GM18907 (cell line): ENCODE measurements around the gene BTRC.
A peak's percentile ranks its signal among the peaks of the same experiment; 100 is the strongest.

ENCODE experiments used
- ATAC-seq: cut with Tn5 transposase; IDR thresholded peaks from one replicate; pipeline ENCODE4 v1.9.1; 2021; ENCODE audit warnings: mild to moderate bottlenecking, moderate library complexity; ENCODE audit not compliant: unreplicated experiment

The BTRC gene

DNA sequence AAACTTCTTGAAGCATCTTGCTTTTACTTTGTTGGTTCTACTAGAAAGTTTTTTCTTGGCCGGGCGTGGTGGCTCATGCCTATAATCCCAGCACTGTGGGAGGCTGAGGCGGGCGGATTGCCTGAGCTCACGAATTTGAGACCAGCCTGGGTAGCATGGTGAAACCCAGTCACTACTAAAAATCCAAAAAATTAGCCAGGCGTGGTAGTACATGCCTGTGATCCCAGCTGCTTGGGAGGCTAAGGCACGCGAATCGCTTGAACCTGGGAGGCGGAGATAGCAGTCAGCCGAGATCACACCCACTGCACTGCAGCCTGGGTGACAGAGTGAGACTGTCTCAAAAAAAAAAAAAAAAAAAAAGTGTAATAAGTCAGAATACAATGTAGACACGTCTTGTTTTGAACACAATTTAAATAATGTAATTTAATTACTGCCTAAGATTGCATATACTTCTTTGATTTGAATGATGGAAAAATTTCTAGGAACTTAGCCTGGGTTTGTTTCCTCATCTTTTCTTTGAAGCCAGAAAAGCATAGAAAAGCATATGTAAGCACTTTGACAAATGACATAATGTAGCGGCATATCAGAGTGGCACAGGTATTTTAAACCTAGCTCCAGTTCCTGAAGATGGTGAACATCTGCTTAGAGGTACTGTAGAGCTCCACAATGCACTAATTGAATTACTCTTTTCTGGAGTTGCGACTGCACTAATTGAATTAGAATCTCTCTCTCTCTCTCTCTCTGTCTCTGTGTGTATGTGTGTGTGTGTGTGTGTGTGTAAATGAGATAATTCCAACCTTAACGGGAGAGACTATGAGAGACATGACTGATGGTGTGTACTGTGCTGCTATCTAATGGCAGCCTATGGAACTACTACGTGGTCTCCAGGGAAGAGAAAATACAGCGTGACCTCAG, 87.8 kb downstream of the BTRC start:
- peak; percentile 55 for ATAC-seq

GRCh38 chr10:101442456-101442800, 88.5 kb downstream of the BTRC start:
- ATAC-seq, result no peak

DNA sequence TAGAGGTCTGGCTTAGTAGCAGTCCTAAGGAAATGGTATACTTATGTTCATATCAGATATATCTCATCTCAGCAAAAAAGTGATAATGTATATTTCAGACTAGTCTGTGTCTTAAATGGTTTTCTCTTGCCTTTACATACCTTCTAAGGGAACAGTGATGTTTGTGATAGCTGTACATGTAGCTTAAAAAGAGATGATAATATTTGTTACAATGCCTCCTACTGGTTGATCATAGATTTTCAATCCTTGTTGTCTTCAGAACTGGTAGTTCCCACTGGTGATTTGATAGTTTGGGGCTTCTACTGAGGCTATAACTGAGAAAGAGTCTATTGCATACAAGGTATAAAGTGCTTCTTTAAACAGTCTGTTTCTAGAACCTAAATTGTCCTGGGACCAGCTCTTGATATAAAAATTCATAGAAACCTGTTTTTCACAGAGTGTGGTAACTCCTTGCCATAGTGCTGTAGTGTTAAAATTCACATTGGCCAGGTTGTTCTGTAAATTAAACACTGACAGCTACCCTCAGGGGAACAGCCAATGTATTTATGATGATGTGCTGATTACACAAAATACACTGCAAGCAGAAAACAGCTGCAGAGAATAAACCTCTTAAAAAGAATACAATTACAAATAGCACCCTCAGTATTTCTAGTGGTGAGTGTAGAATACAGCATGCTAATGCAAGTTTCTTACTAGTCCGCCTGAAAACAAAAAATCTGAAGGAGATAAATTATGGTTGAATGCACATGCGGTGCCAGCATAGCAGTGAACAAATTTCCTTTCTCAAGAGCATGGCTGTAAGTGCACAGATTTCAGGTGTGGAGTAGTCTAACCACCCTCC, 90.3 kb downstream of the BTRC start:
- ATAC-seq, result no peak

DNA sequence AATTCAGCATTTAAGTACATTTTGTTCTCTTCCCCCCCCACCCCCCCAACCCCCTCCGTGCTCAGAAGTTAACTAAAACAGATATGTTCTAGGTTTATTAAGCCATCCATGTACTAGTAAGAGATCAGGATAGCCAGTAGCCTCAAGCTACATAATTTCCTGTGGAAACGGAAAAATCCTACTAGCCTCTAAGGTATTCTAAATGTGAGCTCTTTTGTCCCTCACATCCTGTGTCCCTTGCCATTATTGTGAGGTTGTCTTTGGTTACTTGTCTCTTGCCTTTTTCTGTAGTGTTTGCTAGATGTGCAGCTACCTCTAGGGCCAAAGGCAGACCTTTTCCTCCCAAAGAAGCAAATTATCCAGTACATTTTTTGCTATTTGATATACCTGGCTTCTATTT, 92.1 kb downstream of the BTRC start:
- ATAC-seq, result no peak

GRCh38 chr10:101446947-101447346, 93.0 kb downstream of the BTRC start:
- no peak for ATAC-seq

DNA sequence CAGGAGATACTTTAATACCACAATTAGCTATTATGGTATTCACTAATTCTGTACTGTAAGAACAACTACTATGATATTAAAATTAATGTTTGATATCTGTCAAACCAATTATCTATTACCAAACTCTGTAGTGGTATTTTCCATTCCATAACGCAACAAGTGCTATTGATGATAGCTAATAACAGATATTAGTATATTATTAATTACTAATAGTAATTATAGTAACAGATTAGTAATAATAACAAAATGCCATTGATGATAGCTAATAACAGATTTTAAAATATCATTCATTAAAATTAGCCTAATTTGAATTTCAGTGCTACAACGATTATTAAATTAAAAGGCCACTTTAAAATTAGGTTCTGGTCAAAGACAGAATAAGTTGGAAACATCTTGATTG, 93.5 kb downstream of the BTRC start:
- no peak for ATAC-seq

DNA sequence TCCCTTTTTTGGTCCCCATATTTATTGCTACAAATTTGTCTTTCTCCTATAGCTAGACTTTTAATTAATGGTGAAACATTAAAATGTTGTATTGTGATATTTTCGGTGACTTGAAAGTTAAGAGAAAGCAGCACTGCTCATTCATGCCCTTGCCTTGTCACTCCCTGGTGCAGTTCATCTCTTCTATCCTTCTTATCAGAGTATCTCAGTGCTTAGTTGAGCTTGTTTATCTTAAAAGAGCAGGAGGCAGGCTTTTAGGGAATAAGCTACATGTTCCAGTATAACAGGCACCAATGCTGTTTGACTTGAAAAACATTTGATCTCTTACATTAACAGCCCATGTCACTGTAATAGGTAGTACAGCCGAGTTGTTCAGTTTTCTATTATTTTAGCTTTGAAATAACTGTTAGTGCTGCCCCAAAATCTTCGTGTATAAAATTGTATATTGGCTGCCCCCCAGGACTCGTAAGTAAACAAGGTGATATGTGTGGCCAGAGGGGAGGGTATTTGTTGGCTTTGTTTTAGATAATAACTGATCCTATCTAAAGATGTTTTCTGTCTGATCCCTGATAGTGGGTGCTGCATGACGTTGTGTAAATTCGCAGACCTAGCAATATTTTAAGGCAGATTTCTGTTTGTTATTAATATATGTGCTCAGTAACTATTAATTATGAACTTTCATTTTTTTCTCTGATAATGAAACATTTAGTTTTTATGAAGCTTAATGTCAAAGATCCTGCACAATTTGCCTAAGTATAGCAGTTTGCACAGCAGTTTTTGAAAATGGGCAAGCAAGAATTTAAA, 96.5 kb downstream of the BTRC start:
- ATAC-seq, result no peak

DNA sequence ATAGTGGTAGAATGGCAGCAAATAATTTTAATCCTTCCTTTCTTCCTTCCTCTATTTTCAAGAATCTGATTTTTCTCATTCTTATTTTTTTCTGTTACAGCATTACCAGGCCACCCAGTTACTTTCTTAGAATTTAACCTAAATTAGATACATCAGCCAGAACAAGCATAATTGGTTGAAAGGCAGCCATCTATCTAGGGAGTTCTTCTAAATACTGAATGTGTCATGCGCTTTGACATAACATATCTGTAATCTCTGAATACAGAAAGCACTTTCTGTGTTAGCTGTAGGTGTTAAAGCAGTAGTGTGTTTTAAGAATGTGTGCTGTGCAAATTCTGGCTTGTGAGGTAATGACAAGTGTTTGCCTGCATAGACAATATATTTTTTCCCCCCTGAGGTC, 97.3 kb downstream of the BTRC start:
- no peak for ATAC-seq

- no peak for ATAC-seq
These were observed 97.7 kb downstream of the BTRC start for GRCh38 chr10:101451667-101452069.

- no peak for ATAC-seq
These were observed 98.2 kb downstream of the BTRC start for GRCh38 chr10:101452176-101452575.

- no peak for ATAC-seq
These were observed 98.6 kb downstream of the BTRC start for GRCh38 chr10:101452593-101452992.

DNA sequence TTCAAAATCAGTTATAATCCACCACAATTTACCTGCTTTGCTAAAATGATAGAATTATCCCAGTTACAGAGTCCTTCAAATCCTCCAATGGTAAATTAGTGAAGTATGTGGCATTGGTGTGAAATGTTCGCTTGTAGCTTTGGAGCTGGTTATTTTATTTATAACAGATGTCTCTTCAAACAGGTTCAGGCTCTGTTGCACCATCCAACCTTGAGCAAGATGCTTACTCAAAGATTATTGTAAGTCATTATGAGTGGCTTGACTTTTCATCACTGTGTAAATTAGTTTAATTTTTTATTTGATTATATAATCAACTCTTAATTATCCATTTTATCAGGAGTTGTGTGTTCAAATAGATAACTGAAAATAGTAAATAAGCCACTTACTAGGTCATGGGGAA, 99.4 kb downstream of the BTRC start:
- no peak for ATAC-seq

DNA sequence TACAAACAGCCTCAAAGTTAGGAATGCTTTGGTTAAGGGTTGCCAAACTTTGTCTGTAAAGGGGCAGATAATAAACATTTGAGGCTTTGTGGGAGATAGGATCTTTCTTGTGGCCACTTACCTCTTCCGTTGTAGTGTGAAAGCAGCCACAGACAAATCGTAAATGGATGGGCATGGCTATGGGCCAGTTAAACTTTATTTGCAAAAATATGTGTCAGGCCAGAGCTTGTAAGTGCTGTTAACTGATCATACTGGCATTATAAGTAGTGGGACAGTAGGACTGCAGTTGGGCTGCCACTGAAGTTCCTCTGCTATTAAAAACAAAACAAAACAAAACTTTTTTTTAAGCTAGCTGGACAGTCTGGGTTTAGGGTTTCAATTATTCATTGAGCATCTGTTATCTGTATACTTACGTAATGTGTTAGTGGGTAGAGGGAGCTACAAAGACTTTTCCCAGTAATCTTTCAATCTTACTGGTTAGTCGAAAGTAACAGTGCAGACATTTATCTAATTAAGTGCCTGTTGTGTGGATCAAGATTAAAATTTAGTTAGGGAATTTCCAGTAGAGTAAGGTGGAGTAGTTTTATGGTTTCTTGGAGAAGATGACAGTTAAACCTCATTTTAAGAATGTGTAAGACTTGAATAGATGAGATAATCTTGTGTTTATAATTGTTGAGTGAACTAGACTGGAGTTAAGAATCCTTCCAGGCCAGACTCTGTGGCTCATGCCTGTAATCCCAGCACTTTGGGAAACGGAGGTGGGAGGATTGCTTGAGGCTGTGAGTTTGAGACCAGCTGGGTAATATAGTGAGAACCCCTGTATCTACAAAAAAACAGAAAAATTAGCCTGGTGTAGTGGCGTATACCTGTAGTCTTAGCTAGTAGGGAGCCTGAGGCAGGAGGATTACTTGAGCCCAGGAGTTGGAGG, 100.1 kb downstream of the BTRC start:
- ATAC-seq, result no peak

DNA sequence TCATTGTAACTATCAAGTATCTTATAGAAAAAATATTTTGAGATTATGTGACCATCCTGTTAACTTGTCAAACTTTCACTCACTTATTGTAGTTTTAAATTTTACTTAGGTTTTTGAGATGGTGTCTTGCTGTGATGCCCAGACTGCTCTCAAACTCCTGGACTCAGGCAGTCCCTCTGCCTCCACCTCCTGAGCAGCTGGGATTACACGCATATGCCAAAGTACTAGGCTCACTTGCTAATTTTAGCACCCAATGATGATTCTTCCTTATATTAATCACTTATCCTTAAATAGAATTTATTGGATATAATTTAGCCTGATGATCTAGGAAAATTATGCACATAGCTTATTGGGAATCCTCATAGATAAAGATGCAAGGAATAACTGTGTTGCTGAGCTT, 104.9 kb downstream of the BTRC start:
- no peak for ATAC-seq

- ATAC-seq, result no peak
These were observed 110.1 kb downstream of the BTRC start for GRCh38 chr10:101464082-101464481.

GRCh38 chr10:101464599-101464998, 110.6 kb downstream of the BTRC start:
- no peak for ATAC-seq

DNA sequence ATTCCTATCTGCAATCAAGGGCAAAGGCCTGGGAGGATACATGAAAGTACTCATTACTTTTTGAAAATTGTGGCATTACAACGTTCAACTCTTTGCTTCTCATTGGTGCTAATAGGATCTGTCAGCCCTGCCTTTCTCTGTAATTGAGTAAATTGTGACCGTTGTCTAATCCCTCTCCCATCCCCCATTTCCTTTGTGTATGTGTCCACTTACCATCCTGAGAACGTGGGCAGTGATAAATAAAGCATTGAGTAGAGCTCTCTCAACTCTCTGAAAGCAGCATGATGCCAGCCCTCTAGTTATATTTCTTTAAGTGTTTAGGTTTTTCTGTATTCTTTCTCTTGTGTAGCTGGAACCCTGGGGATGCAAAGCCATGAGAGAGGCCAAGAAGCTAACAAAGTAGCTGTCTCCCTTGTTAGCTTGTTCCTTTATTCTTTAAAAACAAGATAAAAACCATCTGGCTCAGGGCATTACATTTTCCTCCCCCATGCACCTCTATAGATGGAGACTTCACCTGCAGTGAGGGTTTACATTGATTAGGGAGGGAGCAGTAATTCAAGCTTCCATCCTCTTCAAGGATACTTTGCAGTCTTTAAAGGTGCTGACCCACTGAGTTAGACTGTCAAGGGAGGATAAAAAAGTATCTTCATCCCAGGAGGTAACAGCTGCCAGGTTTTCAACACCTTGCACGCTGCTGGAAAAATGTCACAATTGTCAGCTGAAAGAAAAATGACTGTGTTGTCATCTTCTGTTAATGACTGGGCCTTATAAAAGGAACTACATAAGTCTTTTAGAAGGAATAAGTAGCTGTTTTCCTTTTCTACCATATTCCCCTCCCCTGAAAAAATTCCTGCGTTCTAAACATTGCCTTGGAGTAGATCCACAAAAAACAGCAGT, 112.3 kb downstream of the BTRC start:
- no peak for ATAC-seq

GRCh38 chr10:101467286-101467770, 113.4 kb downstream of the BTRC start:
- no peak for ATAC-seq

DNA sequence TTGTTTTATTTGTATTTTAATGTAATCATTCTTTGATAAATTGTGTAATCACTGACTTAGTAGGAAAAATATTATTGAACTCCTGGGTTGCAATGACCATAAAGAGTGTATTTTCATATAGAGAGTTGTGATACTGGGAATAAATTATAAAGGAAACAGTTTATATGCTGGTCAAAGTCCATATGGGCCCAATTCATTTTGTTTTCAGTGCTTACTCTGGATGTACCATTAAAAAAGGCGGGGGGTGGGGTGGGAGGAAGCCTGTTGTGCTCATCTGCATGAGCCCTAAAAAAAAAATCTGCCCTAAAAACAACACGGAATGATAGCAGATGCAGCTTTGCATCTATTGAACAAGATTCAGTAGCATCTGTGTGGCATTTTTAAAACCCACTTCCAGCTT, 114.2 kb downstream of the BTRC start:
- no peak for ATAC-seq
